DMS 273 (cell line): ENCODE results near the gene CIAO2A.
"Not testable (repeated sequence)": the region's sequence is repeated elsewhere in the genome, so short reads cannot be mapped to it uniquely, and the experiment has no call there.

Source experiments
- DNase-seq: peaks from one replicate; lab custom pipeline; 2025; ENCODE audit not compliant: unreplicated experiment; lab: John Stamatoyannopoulos, UW

CIAO2A gene

DNA sequence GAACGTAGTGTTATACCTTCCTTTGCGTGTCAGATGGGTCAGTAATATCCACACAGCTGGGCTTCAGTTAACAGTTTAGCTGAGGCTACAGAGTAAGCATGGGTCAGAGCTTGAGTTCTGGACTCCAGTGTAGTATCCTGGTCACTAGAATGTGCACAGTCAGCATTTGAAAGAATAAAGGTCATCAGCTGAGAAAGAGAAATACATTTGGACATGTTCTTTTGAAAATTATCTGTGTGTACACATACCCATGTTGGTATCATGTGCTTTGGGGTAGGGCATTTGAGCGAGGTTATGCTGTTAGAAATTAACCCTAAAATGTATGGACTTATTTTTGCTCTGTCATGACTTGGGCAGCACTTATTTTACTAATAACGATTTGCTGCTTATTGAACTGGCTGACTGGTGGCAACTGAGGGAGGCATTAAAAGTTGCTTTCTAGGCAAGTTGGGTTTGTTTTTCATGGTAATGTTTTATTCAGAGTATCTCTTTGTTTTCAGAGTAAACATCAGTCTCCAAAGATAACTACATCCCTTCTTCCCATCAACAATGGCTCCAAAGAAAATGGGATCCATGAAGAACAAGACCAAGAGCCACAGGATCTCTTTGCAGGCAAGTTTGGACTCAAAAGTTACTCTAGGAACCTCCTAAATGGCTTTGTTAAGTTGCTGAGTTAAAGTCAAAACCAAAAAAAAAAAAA lies 18.6 kb upstream of the CIAO2A start:
- DNase-seq = no peak

DNA sequence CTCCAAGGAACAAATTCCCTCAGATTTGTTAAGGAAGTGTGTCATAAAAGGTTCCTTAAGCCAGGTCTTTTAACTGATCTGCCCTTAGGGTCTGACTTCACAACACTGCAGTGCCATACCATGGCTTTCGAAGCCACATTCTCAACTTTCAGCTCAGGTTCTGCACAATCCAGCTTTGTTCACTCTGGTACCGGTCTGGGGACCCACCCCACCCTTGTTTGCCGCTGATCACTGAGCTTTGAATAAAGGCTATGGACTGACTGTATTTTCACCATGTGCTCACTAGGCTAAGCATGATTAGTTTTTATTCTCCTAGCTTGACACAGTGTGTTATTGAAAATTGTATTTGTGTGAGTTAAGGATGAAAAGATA lies 18.0 kb upstream of the CIAO2A start:
- DNase-seq = no peak

DNA sequence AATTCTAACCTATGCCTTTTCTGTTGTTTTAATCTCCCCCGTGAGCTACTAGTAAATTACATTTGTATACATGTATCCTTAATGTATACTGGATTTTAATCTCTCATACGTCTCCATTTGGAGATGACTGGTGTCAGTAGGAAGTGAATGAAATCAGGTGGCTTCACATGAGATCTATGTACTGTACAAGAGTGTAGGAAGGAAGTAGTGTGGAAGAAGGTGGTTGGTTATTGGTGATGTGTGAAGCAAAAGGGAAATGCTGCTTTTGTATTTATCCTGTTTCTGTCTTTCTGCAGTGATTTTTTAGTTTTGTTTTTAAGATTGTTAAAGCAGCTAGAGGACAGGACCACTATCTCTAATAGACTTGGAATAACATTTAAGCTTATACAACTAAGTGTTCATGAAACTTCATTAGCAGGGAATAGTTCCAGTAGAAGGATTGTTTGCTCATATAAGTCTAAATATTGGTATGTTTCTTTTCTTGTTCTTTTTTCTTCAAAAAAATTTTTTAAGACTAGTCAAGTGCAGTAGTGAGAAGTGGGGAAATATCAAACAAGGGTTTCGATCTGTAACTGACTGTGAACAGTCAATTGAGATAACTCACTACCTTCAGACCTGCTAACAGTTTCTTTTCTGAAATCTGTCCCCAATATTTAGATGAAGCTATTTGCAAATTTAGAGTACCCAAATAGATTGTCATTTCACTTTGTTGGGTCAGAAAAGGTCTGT lies 17.5 kb upstream of the CIAO2A start:
- DNase-seq = no peak

DNA sequence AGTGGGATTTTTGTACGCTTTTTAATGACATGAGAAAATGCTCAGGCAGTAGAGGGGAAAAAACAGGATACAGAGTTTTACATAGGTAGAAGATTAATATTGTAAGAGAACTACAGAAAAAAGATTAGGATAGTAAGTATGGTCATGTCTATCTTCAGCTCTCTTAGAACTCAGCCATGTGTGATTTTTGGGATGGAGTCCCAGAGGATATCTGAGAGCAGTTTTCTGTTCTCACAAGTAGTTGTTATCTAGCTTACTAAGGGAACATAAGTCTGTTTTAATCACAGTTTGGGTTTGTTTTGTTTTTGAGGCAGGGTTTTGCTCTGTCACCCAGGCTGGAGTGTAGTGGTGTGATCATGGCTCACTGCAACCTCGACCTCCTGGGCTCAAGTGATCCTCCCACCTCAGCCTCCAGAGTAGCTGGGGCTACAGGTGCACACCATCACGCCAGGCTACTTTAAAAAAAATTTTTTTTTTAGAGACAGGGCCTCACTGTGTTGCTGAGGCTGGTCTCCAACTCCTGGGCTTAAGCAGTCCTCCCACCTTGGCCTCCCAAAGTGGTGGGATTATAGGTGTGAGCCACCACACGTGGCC lies 16.6 kb upstream of the CIAO2A start:
- not testable (repeated sequence) for DNase-seq

DNA sequence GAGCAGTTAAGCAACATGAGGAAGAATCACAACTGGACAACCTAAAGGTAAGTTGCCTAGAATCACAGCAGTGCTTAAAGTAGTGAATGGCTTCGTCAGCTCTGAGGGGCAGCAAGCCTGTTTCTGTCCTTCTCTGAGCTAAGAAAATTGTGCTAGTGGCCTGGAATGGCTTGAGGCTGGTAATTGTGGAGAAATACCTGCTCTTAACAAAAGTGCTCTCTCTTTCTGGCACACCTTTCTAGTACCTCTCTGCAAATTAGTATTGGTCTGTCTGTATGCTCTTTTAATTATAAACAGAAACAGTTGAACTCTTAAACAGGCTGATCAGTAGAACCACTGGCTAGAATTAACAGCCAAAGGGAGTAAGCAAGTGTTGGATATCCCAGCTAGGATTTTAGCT lies 13.7 kb upstream of the CIAO2A start:
- DNase-seq = no peak

DNA sequence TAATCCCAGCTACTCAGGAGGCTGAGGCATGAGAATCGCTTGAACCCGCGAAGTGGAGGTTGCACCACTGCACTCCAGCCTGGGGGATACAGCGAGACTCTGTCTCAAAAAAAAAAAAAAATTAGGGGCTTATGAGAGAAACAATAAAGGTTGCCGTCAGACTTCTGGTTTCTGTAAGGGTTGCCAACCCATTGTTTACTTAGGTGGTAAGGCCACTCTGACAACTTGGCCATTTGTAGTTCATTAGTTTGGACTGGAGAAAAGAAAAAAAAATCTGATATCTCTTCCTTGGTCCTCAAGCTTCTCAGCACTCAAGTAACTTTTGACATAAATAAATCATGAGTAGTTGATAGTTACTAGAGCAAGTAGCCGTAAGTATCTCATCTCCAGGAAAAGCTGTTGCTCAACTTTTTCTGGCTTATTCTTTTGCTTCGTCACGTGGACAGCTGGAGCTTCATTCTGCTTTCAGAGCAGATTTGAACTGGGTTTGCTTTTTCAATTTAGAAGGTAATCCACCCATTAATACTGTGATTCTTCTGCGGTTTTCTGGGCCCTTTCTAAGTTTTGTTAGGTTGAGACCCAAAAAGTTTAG lies 11.6 kb upstream of the CIAO2A start:
- no peak for DNase-seq

DNA sequence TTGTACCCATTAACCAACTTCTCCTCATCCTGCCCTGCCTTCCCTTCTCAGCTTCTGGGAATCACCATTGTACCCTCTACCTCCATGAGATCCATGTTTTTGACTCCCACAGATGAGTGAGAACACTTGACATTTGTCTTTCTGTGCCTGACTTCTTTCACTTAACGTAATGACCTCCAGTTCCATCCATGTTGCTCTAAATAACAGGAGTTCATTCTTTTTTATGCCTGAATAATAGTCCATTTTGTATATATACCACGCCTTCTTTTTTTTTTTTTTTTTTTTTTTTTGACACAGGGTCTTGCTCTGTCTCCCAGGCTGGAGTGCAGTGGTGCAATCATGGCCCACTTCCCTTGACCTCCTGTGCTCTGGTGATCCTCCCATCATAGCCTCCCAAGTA lies 8.9 kb upstream of the CIAO2A start:
- DNase-seq = no peak

DNA sequence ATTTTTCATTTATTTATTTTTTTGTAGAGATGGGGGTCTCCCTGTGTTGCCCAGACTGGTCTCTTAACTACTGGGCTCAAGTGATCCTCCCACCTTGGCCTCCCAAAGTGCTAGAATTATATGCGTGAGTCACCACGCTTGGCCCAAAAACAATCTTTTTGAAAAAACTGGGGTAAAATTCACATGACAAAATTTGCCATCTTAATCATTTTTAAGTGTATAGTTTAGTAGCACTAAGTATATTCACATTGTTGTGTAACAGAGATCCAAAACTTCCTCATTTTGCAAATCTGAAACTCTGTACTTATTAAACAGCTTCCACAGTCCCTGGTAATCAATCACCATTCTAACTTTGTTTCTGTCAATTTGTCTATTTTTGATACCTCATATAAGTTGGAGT lies 7.3 kb upstream of the CIAO2A start:
- DNase-seq = no peak

DNA sequence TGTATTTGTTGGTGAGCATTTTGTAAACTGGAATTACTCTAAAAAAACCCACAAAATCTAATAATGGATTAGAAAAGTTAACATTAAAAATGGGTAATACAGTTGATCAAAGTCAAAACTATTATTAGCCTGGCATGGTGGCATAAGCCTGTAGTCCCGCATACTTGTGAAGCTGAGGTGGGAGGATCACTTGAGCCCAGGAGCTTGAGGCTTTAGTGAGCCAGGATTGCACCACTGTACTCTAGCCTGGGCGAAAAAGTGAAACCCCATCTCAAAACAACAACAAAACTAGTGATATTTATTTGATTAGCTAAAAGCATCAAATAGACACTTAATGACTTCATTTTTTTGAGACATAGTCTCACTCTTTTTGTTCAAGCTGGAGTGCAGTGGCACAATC lies 5.7 kb upstream of the CIAO2A start:
- DNase-seq = peak; percentile 8

DNA sequence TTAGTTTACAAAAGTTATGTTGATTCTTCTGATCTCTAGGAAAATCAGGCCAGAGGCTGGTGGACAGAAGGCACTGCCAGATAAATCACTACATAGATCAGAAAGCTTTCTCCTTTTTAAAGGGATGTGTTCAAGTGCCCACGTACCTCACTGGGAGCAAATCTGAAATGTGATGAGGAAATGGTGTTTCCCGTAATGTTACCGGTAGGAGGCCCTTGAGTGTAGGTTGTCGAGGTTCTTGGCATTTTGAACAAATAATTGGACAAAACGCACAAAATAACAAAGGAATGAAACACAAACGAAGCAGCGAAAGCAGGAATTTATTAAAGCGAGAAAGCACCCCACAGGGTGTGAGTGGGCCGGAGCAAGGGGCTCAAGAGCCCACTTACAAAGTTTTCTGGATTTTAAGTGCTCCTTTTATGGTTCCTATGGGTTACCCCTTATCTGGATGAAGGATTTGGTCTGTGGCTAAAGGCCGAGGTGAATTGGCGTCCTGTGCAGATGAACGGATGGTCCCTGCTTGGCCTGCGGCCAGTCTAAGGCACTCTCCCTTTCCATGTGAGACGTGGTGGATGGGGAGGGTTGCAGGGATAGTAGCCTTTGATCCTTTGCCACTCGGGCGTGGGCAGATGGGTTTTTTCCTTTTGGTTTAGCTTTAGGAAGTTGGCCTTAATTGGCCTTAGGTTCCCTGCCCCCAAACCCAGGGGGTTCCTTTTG lies 3.2 kb upstream of the CIAO2A start:
- DNase-seq = peak; percentile 64

DNA sequence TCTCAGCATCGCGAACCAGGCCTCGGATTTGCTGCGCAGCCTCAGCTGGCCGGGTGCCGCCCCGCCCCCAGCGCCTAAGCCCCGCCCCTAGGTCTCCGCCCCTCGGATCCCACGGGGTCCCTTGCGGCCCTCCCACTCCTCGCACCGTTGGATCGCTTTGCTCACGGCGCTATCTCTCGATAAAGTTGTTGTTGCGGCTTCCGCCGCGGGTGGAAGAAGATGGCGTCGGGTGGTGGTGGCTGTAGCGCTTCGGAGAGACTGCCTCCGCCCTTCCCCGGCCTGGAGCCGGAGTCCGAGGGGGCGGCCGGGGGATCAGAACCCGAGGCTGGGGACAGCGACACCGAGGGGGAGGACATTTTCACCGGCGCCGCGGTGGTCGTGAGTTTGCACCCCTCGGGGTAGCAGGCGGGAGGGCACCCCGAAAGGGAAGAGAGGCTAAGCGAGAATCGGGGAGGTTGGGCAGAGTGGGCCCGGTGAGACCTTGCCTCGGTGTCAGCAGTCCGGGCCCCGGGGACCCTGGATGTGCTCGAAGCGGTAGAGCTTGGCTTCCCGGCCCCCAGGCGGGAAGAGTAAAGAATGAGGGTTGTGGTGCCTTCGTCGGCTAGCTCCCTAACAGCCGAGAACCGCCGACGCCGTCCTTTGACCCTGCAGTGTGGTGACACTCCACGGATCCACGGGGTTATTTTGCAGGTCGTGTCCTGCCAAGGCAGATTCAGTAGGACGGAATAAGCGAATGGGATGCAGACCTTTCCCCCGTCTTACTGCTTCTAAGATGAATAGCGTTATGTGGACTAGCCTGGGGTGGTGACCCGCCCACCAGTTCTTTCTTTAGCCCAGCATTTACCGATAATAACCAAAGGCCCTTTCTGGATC lies 2.4 kb upstream of the CIAO2A start, which contains the start of gene SNX1:
TSS of gene SNX1 (plus strand) at position 188 of the 873 bp plus-strand sequence. CDS start at position 220, 32 bp downstream.
- peak; percentile 95 for DNase-seq

DNA sequence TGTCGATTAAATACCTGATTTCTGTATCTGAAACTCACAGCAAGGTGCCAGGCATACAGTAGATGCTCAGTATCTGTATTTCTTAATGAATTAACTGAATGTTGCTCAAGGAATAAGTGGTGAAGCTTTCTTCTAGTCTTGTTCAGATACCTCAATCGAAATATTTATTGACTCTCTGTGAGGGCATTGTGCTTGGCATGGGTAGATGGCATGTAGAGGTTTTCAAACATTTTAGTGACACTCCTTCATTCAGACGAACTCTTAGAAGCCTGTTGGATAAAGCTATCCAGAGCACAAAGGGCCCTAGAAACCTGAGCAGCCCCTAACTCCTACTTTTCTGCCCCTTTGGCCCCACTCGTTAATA lies 1.8 kb upstream of the CIAO2A start:
- DNase-seq = no peak

DNA sequence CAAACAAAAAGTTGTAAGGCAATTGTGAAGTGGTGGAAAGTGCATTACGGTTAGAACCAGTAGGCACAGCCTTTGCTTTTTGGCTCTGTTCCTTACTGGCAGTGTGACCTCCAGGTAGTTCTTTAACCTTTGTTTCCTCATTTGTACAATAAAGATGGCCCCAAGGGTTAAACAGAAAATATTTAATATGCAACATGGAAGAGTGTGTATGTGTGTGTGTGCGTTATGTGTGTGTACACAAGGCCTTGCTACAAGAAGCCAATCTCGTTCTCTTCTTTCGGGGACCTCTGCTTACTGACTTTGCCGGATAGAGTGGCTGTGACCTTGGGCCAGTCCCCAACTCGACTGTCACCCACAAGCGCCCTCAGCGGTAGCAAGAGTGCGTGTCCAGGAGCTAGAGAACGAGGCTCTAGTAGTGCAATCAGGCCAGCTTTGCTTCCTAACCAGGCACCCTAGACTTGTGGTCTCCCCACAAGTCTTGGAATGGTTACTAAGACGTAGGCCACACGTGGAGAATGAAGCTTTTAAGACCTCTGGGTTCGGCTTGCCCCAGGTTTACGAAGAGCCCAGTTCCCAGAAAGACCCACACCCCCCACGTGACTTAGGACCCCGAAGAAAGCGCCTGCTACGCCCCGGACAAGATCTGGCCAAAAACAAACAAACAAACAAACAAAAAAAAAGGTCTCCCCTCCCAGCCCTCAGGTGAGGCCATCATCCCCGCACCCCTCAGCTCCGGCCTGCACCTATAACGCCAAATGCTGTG lies 593 bp downstream of the CIAO2A start:
- DNase-seq = peak; percentile 63

DNA sequence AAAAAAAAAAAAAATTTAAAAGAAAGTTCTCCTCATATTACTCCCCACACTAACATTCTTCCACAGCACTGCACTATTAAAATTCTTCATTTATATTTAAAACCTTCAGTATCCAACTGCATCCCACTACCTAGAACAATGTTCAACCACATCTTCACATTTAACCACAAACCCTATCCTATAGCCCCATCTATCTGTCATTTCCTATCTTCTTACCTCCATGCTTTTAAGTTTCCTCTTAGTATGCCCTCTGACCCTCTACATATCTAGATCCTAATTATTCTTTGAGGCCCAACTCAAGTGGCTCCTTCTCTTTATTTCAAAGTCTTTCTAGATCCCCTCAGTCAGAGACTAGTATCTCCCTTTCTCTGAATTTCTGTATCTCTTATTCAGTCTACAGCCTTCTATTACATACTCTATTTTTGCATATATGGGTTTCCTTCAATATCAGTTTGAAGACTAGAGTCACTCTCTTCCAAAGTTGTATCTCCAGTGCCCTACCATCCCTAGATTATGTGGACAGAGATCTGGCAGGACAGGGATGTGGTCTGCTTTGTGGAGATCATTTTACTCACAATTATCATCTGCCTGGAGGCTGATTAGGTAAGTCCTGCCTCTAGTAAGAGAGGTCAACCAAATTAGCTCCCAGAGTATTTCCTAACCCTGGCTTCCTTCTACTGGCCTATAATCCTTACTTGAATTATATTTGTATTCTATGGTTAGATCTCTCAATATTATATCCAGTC lies 1.4 kb downstream of the CIAO2A start:
- DNase-seq = peak; percentile 15

DNA sequence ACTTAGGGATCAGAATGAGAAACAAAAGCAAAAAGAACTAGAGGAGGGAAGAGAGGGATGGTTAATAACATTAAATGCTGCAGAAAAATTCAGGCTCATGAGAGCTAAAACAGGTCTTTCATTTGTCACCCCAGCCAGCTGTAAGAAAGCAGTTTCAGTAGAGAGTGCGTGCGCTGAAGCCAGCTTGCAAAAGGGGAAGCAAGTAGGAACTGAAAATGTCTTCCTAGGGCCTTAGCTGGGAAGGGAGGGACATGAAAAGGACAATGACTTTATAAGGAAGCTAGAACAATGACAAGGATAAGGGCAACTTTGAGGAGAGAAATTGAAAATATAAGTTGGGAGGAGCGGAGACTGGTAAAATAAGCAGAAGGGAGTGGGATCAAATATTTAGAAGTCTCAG lies 3.1 kb downstream of the CIAO2A start:
- no peak for DNase-seq

DNA sequence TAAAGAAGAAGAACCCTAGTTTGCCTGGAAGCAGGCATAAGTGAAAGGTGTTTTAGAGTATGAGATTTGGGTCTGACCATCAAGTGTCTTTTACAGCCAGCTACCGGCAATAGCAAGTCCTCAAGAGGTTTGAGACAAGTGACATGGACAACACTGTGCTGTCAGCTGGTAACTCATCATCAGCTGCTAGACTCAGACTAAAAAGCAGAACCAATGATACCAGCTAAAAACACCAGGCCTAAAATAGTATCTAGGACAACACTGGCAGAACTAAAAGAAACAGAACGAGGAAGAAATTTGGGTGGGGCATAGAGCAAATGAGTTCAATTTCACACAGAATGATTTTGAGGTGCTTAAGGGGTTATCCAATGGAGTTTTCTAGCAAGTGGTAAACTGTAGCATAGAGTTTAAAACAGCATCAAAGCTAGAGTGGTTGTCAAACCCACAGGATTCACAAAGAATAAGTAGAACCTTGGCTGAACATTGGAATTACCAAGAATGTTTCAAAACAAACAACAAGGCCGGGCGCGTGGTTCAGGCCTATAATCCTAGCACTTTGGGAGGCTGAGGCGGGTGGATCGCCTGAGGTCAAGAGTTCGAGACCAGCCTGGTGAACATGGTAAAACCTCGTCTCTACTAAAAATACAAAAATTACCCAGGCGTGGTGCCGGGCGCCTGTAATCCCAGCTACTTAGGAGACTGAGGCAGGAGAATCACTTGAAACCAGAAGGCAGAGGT lies 3.9 kb downstream of the CIAO2A start:
- DNase-seq = no peak

DNA sequence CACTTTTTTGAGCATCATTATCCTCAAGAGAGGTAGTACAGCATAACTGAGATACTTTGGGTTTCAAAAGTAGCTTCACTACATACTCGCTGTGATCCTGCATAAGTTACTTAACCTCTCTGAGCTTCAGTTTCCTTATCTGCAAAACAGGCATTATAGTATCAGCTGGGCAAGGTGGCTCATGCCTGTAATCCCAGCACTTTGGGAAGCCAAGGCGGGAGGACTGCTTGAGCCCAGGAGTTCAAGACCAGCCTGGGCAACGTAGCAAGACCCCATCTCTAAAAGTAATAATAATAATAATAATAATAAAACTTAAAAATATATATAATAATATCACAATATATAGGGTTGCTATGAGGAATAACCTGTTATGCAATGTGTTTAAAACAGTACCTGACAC lies 10.9 kb downstream of the CIAO2A start:
- no peak for DNase-seq

DNA sequence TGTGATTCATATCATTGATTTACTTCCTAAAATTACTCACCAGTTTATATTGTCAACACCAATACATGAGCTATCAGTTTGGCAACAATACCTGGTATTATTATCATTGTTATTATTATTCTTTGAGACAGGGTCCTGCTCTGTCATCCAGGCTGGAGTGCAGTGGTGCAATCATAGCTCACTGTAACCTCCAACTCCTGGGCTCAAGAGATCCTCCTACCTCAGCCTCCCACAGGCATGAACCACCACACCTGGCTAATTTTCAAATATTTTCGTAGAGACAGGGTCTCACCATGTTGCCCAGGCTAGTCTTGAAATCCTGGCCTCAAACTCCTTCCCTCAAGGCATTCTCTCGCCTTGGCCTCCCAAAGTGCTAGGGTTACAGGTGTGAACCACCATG lies 20.1 kb downstream of the CIAO2A start:
- not testable (repeated sequence) for DNase-seq
